Endothelial cell of umbilical vein (primary cell): ENCODE data around the gene INSC. TPM values are rescaled to one million over a fixed set of nuclear protein-coding genes. Genes with fewer than 3 reads are reported as not detected.

Experiments used
- BruUV-seq: library from RNA; stranded (reverse); fragments of 400-500 nt; replicated peaks from 2 replicates; lab custom pipeline; 2021; lab: Mats Ljungman, UMichigan
- CTCF ChIA-PET: fragments of 300-600, 350-600 bp; sonication (Branson Sonifier 250); formaldehyde crosslinking; loops from one replicate; lab custom pipeline; 2021; ENCODE audit warnings: antibody characterized with exemption, inconsistent platforms; lab: Charles Lee
- POLR2A ChIA-PET: fragments of 300-600, 350-600 bp; sonication (Branson Sonifier 250); formaldehyde crosslinking; loops from one replicate; lab custom pipeline; 2021; ENCODE audit warnings: antibody characterized with exemption, inconsistent platforms; lab: Charles Lee
- DNase-seq: peaks from one replicate; pipeline ENCODE4 v3.0.0-alpha.2; 2011; ENCODE audit warnings: low read depth, low spot score
- FAIRE-seq: peaks from 2 replicates; lab custom pipeline; 2011; peaks lifted over from hg19 to GRCh38; lab: Jason Lieb, UNC
- H2AFZ ChIP-seq: 2 replicates; pipeline ENCODE4 v1.6.0; 2012; ENCODE audit warnings: low read depth, low read length, control low read depth, inconsistent platforms
- H3K27ac ChIP-seq: 2 replicates; pipeline ENCODE4 v1.5.1; 2011; ENCODE audit warnings: low read depth, mild to moderate bottlenecking, control low read depth, low read length, moderate library complexity; ENCODE audit not compliant: insufficient read depth
- H3K27me3 ChIP-seq, 2 experiments: 2 replicates each; pipeline versions ENCODE4 v1.6.0 to v1.6.1; 2011; ENCODE audit warnings: low read length in 2 of 2, mixed read lengths in 1 of 2; ENCODE audit not compliant: control insufficient read depth in 2 of 2, insufficient read depth in 2 of 2
- H3K36me3 ChIP-seq, 2 experiments: 2 replicates in 1 of 2; 3 replicates in 1 of 2; pipeline ENCODE4 v1.5.1; 2011; ENCODE audit warnings: low read length in 2 of 2, mild to moderate bottlenecking in 1 of 2, moderate library complexity in 1 of 2; ENCODE audit not compliant: control insufficient read depth in 2 of 2, insufficient read depth in 2 of 2; ENCODE audit errors: extremely low read depth in 1 of 2
- H3K4me1 ChIP-seq: 3 replicates; pipeline ENCODE4 v1.5.1; 2011; ENCODE audit warnings: mild to moderate bottlenecking, low read length; ENCODE audit not compliant: control insufficient read depth, insufficient read depth; ENCODE audit errors: extremely low read depth
- H3K4me2 ChIP-seq: 2 replicates; pipeline ENCODE4 v1.6.1; 2011; ENCODE audit warnings: low read length, control low read depth, mixed read lengths; ENCODE audit not compliant: insufficient read depth
- H3K4me3 ChIP-seq, 3 experiments: fragments of 200-600 bp in 1 of 3; sonication (generic), shearing (Covaris generic) in 1 of 3; replicated peaks in 1 of 3; 2 replicates each; pipeline ENCODE4 v1.5.1; 2011 to 2016; ENCODE audit warnings: control low read depth in 3 of 3, low read length in 3 of 3, mild to moderate bottlenecking in 2 of 3, inconsistent platforms in 1 of 3, low read depth in 1 of 3, moderate library complexity in 1 of 3; ENCODE audit not compliant: insufficient read depth in 1 of 3
- H3K79me2 ChIP-seq: 2 replicates; pipeline ENCODE4 v1.6.0; 2012; ENCODE audit warnings: low read length, inconsistent platforms; ENCODE audit not compliant: control insufficient read depth, insufficient read depth
- H3K9ac ChIP-seq: replicated peaks from 2 replicates; pipeline ENCODE3; 2011; ENCODE audit warnings: low read length, control low read depth; ENCODE audit not compliant: insufficient read depth; ENCODE audit errors: extremely low read depth
- H3K9me1 ChIP-seq: replicated peaks from 3 replicates; pipeline ENCODE4 v1.6.0; 2011; ENCODE audit warnings: mild to moderate bottlenecking, low read length; ENCODE audit not compliant: control insufficient read depth, insufficient read depth; ENCODE audit errors: extremely low read depth
- H3K9me3 ChIP-seq: replicated peaks from 2 replicates; pipeline ENCODE4 v1.5.1; 2012; ENCODE audit warnings: low read length, inconsistent platforms; ENCODE audit not compliant: control insufficient read depth, insufficient read depth
- H4K20me1 ChIP-seq: replicated peaks from 2 replicates; pipeline ENCODE3; 2011; ENCODE audit warnings: mild to moderate bottlenecking, low read length; ENCODE audit not compliant: control insufficient read depth, insufficient read depth; ENCODE audit errors: extremely low read depth
- CTCF ChIP-seq, 2 donors: IDR thresholded peaks; 1 replicate in 1 of 2; 2 replicates in 1 of 2; pipeline ENCODE4 v1.5.1; 2011; ENCODE audit warnings: low read length in 2 of 2, mild to moderate bottlenecking in 2 of 2, moderate library complexity in 2 of 2, control low read depth in 1 of 2, inconsistent platforms in 1 of 2, low read depth in 1 of 2; ENCODE audit not compliant: insufficient read depth in 1 of 2; ENCODE audit errors: extremely low read depth in 1 of 2
- EZH2 ChIP-seq: IDR thresholded peaks from 2 replicates; pipeline ENCODE4 v1.6.1; 2012; ENCODE audit warnings: borderline replicate concordance, low read depth, mild to moderate bottlenecking, moderate library complexity, low read length, inconsistent platforms; ENCODE audit not compliant: severe bottlenecking
- FOS ChIP-seq: IDR thresholded peaks from 2 replicates; pipeline ENCODE4 v1.6.1; 2011; ENCODE audit warnings: mild to moderate bottlenecking, low read length, moderate library complexity, borderline replicate concordance; ENCODE audit not compliant: insufficient read depth
- GATA2 ChIP-seq: IDR thresholded peaks from 2 replicates; pipeline ENCODE4 v1.7.0; 2011; ENCODE audit warnings: low read depth, mild to moderate bottlenecking, moderate library complexity, mixed read lengths, low read length; ENCODE audit not compliant: insufficient read length, insufficient read depth
- JUN ChIP-seq: IDR thresholded peaks from 2 replicates; pipeline ENCODE4 v1.6.1; 2011; ENCODE audit warnings: borderline replicate concordance, low read depth; ENCODE audit not compliant: insufficient read length, insufficient read depth
- MYC ChIP-seq: IDR thresholded peaks from one replicate; pipeline ENCODE4 v1.6.1; 2011; ENCODE audit warnings: mild to moderate bottlenecking, low read depth, low read length
- POLR2A ChIP-seq: IDR thresholded peaks from 2 replicates; pipeline ENCODE4 v1.6.1; 2012; ENCODE audit warnings: low read depth, mild to moderate bottlenecking, control low read depth, low read length
- POLR2AphosphoS5 ChIP-seq: IDR thresholded peaks from 2 replicates; pipeline ENCODE4 v1.6.1; 2012; ENCODE audit warnings: low read depth, mild to moderate bottlenecking, control low read depth, low read length, moderate library complexity; ENCODE audit not compliant: insufficient read depth
- dilution Hi-C: fragments of 300-500 bp; cut with MboI; formaldehyde crosslinking; loops from one replicate; pipeline ENCODE4 v1.15.0; 2019; ENCODE audit warnings: low sequenced_read_pairs; ENCODE audit not compliant: extremely low pct_ligation_motif_present
- intact Hi-C: fragments of 100-400 bp; cut with micrococcal nuclease; formaldehyde crosslinking; loops from one replicate; pipeline ENCODE4 v1.10.0; 2022
- polyA plus RNA-seq, 4 experiments: library from polyadenylated mRNA; depleted of rRNA in 3 of 4; stranded (reverse) in 3 of 4; unstranded in 1 of 4; fragments of >200 nt; gene quantifications; 2 replicates each; pipeline versions ENCODE4 v1.2.1 to v1.2.3, GENCODE V29; 2011 to 2012; ENCODE audit warnings: missing spikeins in 1 of 4
- total RNA-seq: library from RNA; stranded (reverse); gene quantifications from 2 replicates; pipeline ENCODE4 v1.2.3, GENCODE V29; 2021
- TF ChIP-seq, protein P1 (sequence below): IDR thresholded peaks from 2 replicates; pipeline ENCODE4 v1.6.1; 2011; ENCODE audit not compliant: insufficient read depth, insufficient read length

The INSC gene
- total and polyA plus RNA-seq, 2 donors (not counting 3 experiments of a cell fraction or from before 2014, with no cell fraction given), result not detected

GRCh38 chr11:15197696-15198095 lies 83.0 kb downstream of the INSC start:
- Histone ChIP-seq H3K4me1 (no peaks in the 10 kb centered on the region), H3K27ac (no peak overlapping the region), H3K4me3 (no peak overlapping the region), H3K9ac (no peak overlapping the region), H2AFZ (no peak overlapping the region), H3K27me3 (no peaks in the 10 kb centered on the region), H3K36me3 (no peaks in the 10 kb centered on the region), H3K79me2 (no peaks in the 10 kb centered on the region), H3K9me3 (no peaks in the 10 kb centered on the region), H3K4me2 (no peak overlapping the region), H3K9me1 (no peaks in the 10 kb centered on the region), H4K20me1 (no peaks in the 10 kb centered on the region)
- dilution Hi-C loops (no loop called here), intact Hi-C loops (no loop called here)
- no TSS peak for BruUV-seq
- DNase-seq, result no peak
- CTCF ChIA-PET, result no interaction called here
- POLR2A ChIA-PET, result no interaction called here
- TF ChIP-seq MYC, result no peak
- no peak for TF ChIP-seq JUN
- TF ChIP-seq EZH2, result no peak
- TF ChIP-seq POLR2AphosphoS5, result no peak
- TF ChIP-seq POLR2A, result no peak
- TF ChIP-seq FOS, result no peak
- no peak for FAIRE-seq

DNA sequence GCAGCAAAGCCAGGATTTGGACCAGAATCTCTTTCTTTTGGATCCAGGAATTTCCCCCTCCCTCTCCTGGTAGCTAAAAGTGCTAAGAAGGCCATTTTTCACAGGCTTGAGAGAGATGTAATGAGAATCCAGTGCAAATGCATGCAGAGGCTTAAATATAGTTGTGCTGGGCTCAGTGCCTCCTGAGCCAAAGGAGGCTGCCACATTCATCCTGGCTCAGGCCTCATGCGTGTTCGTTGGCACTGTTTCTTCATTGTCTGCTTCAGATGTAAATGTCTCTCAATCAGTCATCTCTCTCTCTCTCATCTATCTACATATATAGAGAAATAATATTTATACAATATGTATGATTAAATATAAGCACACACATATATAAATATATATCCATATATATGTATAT lies 83.6 kb downstream of the INSC start:
- Histone ChIP-seq H3K79me2 (no peaks in the 10 kb centered on the region), H3K4me3 (no peak overlapping the region), H3K9me1 (no peaks in the 10 kb centered on the region), H4K20me1 (no peaks in the 10 kb centered on the region), H3K9ac (no peak overlapping the region), H3K27ac (no peak overlapping the region), H3K27me3 (no peaks in the 10 kb centered on the region), H2AFZ (no peak overlapping the region), H3K4me2 (no peak overlapping the region), H3K4me1 (no peaks in the 10 kb centered on the region), H3K9me3 (no peaks in the 10 kb centered on the region), H3K36me3 (no peaks in the 10 kb centered on the region)
- dilution Hi-C loops, result no loop called here
- no TSS peak for BruUV-seq
- POLR2A ChIA-PET, result no interaction called here
- DNase-seq, result no peak
- TF ChIP-seq MYC, result no peak
- TF ChIP-seq POLR2A, result no peak
- no peak for TF ChIP-seq GATA2
- TF ChIP-seq POLR2AphosphoS5, result no peak
- no peak for TF ChIP-seq CTCF (IDR thresholded peaks at IDR 0.05; ENCODE audit: extremely low read depth in 1 of 2, insufficient read depth in 1 of 2, low read depth in 1 of 2, low read length in 2 of 2)
- TF ChIP-seq JUN, result no peak
- TF ChIP-seq, protein P1, sequence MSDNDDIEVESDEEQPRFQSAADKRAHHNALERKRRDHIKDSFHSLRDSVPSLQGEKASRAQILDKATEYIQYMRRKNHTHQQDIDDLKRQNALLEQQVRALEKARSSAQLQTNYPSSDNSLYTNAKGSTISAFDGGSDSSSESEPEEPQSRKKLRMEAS, result no peak
- TF ChIP-seq FOS, result no peak
- no peak for TF ChIP-seq EZH2
- FAIRE-seq, result no peak
- intact Hi-C loops, result no loop called here
- CTCF ChIA-PET, result no interaction called here
